CD4-positive, alpha-beta T cell treated with Interleukin-21 for 1 hour (primary cell): Measurements from ENCODE around the gene MOCS2.
A peak's percentile ranks its signal among the peaks of the same experiment; 100 is the strongest.
"Not testable (repeated sequence)": the region's sequence is repeated elsewhere in the genome, so short reads cannot be mapped to it uniquely, and the experiment has no call there.

Experiments used
- DNase-seq: peaks from one replicate; pipeline ENCODE4 v3.0.0-alpha.2; 2020

The MOCS2 gene

GRCh38 chr5:53109443-53110127 lies at the start of gene MOCS2:
MOCS2 (minus strand) TSS chr5:53109757; CDS start chr5:53107174, 2,583 bp downstream.
- DNase-seq, result peak; percentile 90

- no peak for DNase-seq
Measured at GRCh38 chr5:53151713-53152458, 42.3 kb upstream of the MOCS2 start.

GRCh38 chr5:53133020-53133419 lies 23.5 kb upstream of the MOCS2 start:
- DNase-seq, result no peak

- no peak for DNase-seq
Measured at GRCh38 chr5:53130266-53130665, 20.7 kb upstream of the MOCS2 start.

- DNase-seq, result no peak
Measured at GRCh38 chr5:53128481-53128880, 18.9 kb upstream of the MOCS2 start.

GRCh38 chr5:53127107-53127506 lies 17.6 kb upstream of the MOCS2 start:
- DNase-seq, result no peak

GRCh38 chr5:53126521-53126920 lies 17.0 kb upstream of the MOCS2 start:
- no peak for DNase-seq

- no peak for DNase-seq
Measured at GRCh38 chr5:53123702-53124101, 14.1 kb upstream of the MOCS2 start.

- DNase-seq, result no peak
Measured at GRCh38 chr5:53120165-53120564, 10.6 kb upstream of the MOCS2 start.

- DNase-seq, result no peak
Measured at GRCh38 chr5:53118879-53119278, 9.3 kb upstream of the MOCS2 start.

- no peak for DNase-seq
Measured at GRCh38 chr5:53116597-53116996, 7.0 kb upstream of the MOCS2 start.

- DNase-seq, result no peak
Measured at GRCh38 chr5:53114988-53115387, 5.4 kb upstream of the MOCS2 start.

GRCh38 chr5:53113947-53114346 lies 4.4 kb upstream of the MOCS2 start:
- no peak for DNase-seq

- DNase-seq, result no peak
Measured at GRCh38 chr5:53112909-53113308, 3.4 kb upstream of the MOCS2 start.

- not testable (repeated sequence) for DNase-seq
Measured at GRCh38 chr5:53112307-53112706, 2.8 kb upstream of the MOCS2 start.

GRCh38 chr5:53111139-53111538 lies 1.6 kb upstream of the MOCS2 start:
- no peak for DNase-seq

GRCh38 chr5:53110156-53110555 lies 599 bp upstream of the MOCS2 start:
- no peak for DNase-seq

GRCh38 chr5:53109056-53109442 lies 508 bp downstream of the MOCS2 start:
- DNase-seq, result peak; percentile 15

- no peak for DNase-seq
Measured at GRCh38 chr5:53105611-53106300, 3.8 kb downstream of the MOCS2 start.

- no peak for DNase-seq
Measured at GRCh38 chr5:53100606-53101005, 9.0 kb downstream of the MOCS2 start.

GRCh38 chr5:53099546-53099945 lies 10.0 kb downstream of the MOCS2 start:
- DNase-seq, result no peak

- peak; percentile 73 for DNase-seq
Measured at GRCh38 chr5:53095931-53096525, 13.5 kb downstream of the MOCS2 start.

GRCh38 chr5:53095217-53095616 lies 14.3 kb downstream of the MOCS2 start:
- no peak for DNase-seq

GRCh38 chr5:53092242-53092641 lies 17.3 kb downstream of the MOCS2 start:
- no peak for DNase-seq
